GM19452 (cell line): ENCODE measurements around the gene ZNF772.
A peak's percentile ranks its signal among the peaks of the same experiment; 100 is the strongest.

Experiments
- ATAC-seq: cut with Tn5 transposase; IDR thresholded peaks from one replicate; pipeline ENCODE4 v1.9.1; 2021; ENCODE audit not compliant: unreplicated experiment

The ZNF772 gene

DNA sequence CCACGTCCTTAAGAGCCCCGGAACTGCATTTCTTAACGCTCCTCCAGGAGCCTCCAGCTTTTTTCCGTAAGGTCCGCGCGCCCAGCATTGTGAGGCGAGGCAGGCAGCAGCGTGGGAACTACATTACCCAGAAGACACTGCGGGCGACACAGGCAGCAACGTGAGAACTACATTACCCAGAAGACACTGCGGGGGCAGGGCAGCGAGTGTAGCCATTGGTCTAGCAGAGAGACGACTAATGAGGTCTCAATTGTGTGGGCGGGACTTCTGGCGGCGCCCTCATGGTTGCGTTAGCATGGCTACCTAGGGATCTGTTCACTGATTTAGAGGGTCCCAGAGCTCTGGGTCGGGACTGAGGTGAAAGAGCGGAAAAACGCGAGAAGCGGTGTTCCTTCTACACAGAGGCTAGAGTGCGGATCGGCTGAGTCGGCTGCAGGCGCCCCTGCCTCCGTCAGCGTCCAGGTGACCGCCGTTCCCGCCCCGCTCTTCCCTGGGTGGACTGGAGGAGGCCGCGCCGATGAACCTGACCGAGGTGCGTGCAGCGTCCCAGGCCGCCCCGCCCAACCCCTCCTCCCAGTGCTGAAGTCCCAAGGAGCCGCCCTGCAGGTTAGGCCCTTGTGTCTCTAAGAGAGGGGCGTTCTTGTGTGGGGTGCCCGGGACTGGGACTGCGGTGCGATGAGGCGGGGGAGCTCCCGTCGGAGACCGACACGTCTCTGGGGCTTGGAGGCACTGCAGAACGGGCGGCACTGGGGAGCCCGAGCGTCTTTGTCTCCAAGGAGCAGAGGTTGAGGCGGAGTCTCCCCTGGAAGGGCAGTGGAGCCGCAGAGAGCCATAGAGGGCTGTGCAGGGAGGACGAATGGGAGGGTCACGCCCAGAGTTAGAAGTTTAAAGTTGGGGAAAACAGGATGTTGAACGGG lies 42.0 kb downstream of the ZNF772 start, which contains the start of gene ZNF749:
TSS of gene ZNF749 (plus strand) at position 264 of the 917 bp plus-strand sequence. CDS start at position 518, 254 bp downstream.
- peak; percentile 95 for ATAC-seq

DNA sequence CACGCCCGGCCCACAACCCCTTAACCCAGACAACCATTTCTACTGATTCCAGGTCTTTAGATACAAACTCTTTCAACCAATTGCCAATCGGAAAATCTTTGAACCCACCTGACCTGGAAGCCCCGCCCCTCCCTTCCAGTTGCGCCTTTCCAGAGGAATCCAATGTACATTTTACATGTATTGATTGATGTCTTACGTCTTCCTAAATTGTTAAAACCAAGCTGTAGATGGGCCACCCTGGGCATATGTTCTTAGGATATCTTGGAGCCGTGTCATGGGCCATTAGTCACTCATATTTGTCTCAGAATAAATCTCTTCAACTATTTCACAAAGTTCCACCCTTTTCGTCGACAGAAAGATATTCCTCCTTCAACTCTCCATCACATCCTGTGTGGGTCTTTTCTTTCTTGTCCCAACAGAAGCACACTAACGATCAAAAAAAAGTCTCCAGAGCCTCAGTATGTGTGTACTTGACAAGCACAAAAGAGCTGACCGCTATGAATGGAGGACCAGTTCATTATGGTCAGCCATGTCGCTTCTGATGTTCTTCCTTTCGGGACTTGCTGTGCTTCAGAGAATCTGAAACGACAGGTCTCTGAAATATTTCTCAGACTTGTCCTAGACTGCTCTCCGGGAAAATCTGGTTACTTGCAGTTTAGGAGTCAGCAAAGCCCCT lies 42.8 kb downstream of the ZNF772 start:
- peak; percentile 11 for ATAC-seq

- ATAC-seq: no peak
Observed at GRCh38 chr19:57421037-57421436, 56.3 kb downstream of the ZNF772 start.

DNA sequence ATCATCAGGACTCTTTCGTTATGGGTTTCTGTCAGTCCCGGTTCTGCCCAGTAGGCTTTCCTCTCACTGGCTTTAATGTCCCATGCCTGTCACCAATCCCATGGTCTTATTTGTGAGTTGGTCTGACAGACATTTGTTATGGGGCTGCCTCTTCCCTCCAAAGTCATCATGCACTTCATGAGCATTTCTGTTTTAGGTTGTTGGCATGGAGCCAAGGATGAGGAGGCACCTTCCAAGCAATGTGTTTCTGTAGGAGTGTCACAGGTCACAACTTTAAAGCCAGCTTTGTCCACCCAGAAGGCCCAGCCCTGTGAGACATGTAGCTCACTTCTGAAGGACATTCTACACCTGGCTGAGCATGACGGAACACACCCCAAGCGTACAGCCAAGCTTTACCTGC lies 57.9 kb downstream of the ZNF772 start:
- no peak for ATAC-seq
